Osteoblast (primary cell): Measurements from ENCODE around the gene SH2D3A. TPM values are rescaled to one million over a fixed set of nuclear protein-coding genes. Genes with fewer than 3 reads are reported as not detected.
A peak's percentile ranks its signal among the peaks of the same experiment; 100 is the strongest.

Source experiments
- DNase-seq: peaks from one replicate; pipeline ENCODE4 v3.0.0; 2011; ENCODE audit warnings: low spot score, mixed read lengths; ENCODE audit not compliant: insufficient read length; ENCODE audit errors: missing footprints
- H2AFZ ChIP-seq: 2 replicates; pipeline ENCODE4 v1.6.0; 2011; ENCODE audit warnings: mild to moderate bottlenecking, low read length
- H3K27ac ChIP-seq: 2 replicates; pipeline ENCODE4 v1.5.1; 2011; ENCODE audit warnings: mild to moderate bottlenecking, low read depth, low read length, moderate library complexity
- H3K27me3 ChIP-seq: 2 replicates; pipeline ENCODE4 v1.6.0; 2012; ENCODE audit warnings: mild to moderate bottlenecking, control low read depth, inconsistent platforms, low read length, moderate library complexity; ENCODE audit not compliant: insufficient read depth
- H3K36me3 ChIP-seq: 2 replicates; pipeline ENCODE4 v1.5.1; 2011; ENCODE audit warnings: mild to moderate bottlenecking, low read length, control low read depth, moderate library complexity; ENCODE audit not compliant: insufficient read depth
- H3K4me1 ChIP-seq: 2 replicates; pipeline ENCODE4 v1.5.1; 2011; ENCODE audit warnings: mild to moderate bottlenecking, low read length, control low read depth, moderate library complexity; ENCODE audit not compliant: insufficient read depth
- H3K4me2 ChIP-seq: 2 replicates; pipeline ENCODE4 v1.6.0; 2011; ENCODE audit warnings: mild to moderate bottlenecking, low read length; ENCODE audit not compliant: insufficient read depth
- H3K4me3 ChIP-seq: fragments of 200-600 bp; sonication (generic); 3 replicates; pipeline ENCODE4 v1.5.1; 2012; ENCODE audit warnings: mild to moderate bottlenecking, low read length, inconsistent platforms; ENCODE audit not compliant: insufficient read depth
- H3K79me2 ChIP-seq: 2 replicates; pipeline ENCODE4 v1.6.0; 2012; ENCODE audit warnings: mild to moderate bottlenecking, low read length, control low read depth, inconsistent platforms; ENCODE audit not compliant: insufficient read depth
- H3K9me3 ChIP-seq: 2 replicates; pipeline ENCODE4 v1.5.1; 2011; ENCODE audit warnings: low read depth, low read length, control low read depth
- H4K20me1 ChIP-seq: 2 replicates; pipeline ENCODE4 v1.6.0; 2012; ENCODE audit warnings: mild to moderate bottlenecking, low read length, control low read depth; ENCODE audit not compliant: insufficient read depth
- total RNA-seq: library from RNA; depleted of rRNA; stranded (reverse); fragments of >200 nt; gene quantifications from 2 replicates; pipeline ENCODE4 v1.2.3, GENCODE V29; 2012
- TF ChIP-seq, protein P1 (sequence below): IDR thresholded peaks from 2 replicates; pipeline ENCODE4 v1.5.1; 2011; ENCODE audit warnings: mild to moderate bottlenecking, low read depth, low read length, moderate library complexity; ENCODE audit errors: extremely low read depth

Gene SH2D3A
- total RNA-seq, 1 donor = not detected

DNA sequence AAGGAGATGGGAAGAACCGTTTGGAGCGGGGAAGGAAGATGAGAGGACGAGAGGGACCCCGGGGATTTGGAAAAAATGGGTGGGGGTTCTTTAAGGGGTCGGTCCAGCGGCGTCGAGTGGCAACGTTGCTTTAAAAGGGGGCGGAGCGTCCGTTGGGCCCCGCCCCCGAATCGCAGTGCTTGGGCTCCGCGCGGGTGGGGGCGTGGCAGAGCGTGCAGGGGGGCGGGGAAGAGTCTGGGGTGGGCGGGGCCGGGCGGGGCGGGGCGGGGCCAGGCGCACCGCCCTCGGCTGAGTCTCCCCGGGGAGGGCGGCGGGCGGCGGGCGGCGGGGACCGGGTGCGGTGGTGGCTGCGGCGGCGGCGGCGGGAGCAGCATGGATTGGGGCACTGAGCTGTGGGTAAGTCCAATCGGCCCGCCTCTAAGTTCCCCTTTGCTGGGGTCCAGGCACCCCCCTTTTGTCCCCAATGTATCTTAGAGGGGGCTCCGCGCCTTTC lies 27.8 kb downstream of the SH2D3A start, which contains the start of gene TRIP10:
TSS of gene TRIP10 (plus strand) at position 291 of the 493 bp plus-strand sequence. CDS start at position 373, 82 bp downstream.
- Histone ChIP-seq H2AFZ (peak within 1 kb of the TSS; percentile 92), H4K20me1 (peaks cover 7% of the 10 kb centered on the region), H3K4me1 (peaks cover 40% of the 10 kb centered on the region), H3K4me3 (peak within 1 kb of the TSS; percentile 89), H3K9me3 (no peaks in the 10 kb centered on the region), H3K79me2 (peaks cover 34% of the 10 kb centered on the region), H3K4me2 (peak within 1 kb of the TSS; percentile 84), H3K36me3 (peaks cover 5% of the 10 kb centered on the region), H3K27me3 (no peaks in the 10 kb centered on the region), H3K27ac (peak within 1 kb of the TSS; percentile 48)
- peak; percentile 99 for DNase-seq
- TF ChIP-seq, protein P1, sequence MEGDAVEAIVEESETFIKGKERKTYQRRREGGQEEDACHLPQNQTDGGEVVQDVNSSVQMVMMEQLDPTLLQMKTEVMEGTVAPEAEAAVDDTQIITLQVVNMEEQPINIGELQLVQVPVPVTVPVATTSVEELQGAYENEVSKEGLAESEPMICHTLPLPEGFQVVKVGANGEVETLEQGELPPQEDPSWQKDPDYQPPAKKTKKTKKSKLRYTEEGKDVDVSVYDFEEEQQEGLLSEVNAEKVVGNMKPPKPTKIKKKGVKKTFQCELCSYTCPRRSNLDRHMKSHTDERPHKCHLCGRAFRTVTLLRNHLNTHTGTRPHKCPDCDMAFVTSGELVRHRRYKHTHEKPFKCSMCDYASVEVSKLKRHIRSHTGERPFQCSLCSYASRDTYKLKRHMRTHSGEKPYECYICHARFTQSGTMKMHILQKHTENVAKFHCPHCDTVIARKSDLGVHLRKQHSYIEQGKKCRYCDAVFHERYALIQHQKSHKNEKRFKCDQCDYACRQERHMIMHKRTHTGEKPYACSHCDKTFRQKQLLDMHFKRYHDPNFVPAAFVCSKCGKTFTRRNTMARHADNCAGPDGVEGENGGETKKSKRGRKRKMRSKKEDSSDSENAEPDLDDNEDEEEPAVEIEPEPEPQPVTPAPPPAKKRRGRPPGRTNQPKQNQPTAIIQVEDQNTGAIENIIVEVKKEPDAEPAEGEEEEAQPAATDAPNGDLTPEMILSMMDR = no peak

- Histone ChIP-seq H2AFZ (peak overlapping the region; percentile 92), H3K4me3 (peak overlapping the region; percentile 61), H3K4me2 (peak overlapping the region; percentile 84), H3K27ac (peak overlapping the region; percentile 48), H3K4me1 (peaks cover 35% of the 10 kb centered on the region), H4K20me1 (peaks cover 7% of the 10 kb centered on the region), H3K79me2 (peaks cover 34% of the 10 kb centered on the region), H3K27me3 (no peaks in the 10 kb centered on the region), H3K9me3 (no peaks in the 10 kb centered on the region), H3K36me3 (peaks cover 4% of the 10 kb centered on the region)
- TF ChIP-seq, protein P1 = no peak
- no peak for DNase-seq
These were observed 28.3 kb downstream of the SH2D3A start for GRCh38 chr19:6738787-6739389.

- TF ChIP-seq, protein P1 = peak; percentile 71
- H3K79me2 ChIP-seq = peaks cover 34% of the 10 kb centered on the region
- H4K20me1 ChIP-seq = peaks cover 7% of the 10 kb centered on the region
- H3K36me3 ChIP-seq = no peaks in the 10 kb centered on the region
- H3K4me2 ChIP-seq = peak overlapping the region; percentile 84
- H3K4me3 ChIP-seq = peak overlapping the region; percentile 18
- peaks cover 33% of the 10 kb centered on the region for H3K4me1 ChIP-seq
- H3K27me3 ChIP-seq = no peaks in the 10 kb centered on the region
- H3K27ac ChIP-seq = peak overlapping the region; percentile 48
- peak overlapping the region; percentile 92 for H2AFZ ChIP-seq
- DNase-seq = peak; percentile 97
- H3K9me3 ChIP-seq = no peaks in the 10 kb centered on the region
These were observed 29.1 kb downstream of the SH2D3A start for GRCh38 chr19:6737873-6738786.
